MCF 10A (cell line): Measurements from ENCODE around the gene HNRNPH1. TPM values are rescaled to one million over a fixed set of nuclear protein-coding genes. Genes with fewer than 3 reads are reported as not detected.
"Not testable (repeated sequence)": the region's sequence is repeated elsewhere in the genome, so short reads cannot be mapped to it uniquely, and the experiment has no call there.

Source experiments
- BruUV-seq: library from RNA; stranded (reverse); fragments of 400-500 nt; replicated peaks from 2 replicates; lab custom pipeline; 2021; lab: Mats Ljungman, UMichigan
- CTCF ChIA-PET: fragments of 300-600 bp; sonication (Branson Sonifier 250); formaldehyde crosslinking; extraction: SDS; loops from one replicate; lab custom pipeline; 2021; ENCODE audit warnings: antibody characterized with exemption, inconsistent platforms; lab: Yijun Ruan, JAX
- POLR2A ChIA-PET: fragments of 300-600, 350-650 bp; sonication (Branson Sonifier 250); formaldehyde crosslinking; extraction: SDS; loops from one replicate; lab custom pipeline; 2020; ENCODE audit warnings: antibody characterized with exemption, inconsistent platforms; lab: Yijun Ruan, JAX
- DNase-seq: peaks from one replicate; pipeline ENCODE4 v3.0.0-alpha.2; 2018; ENCODE audit not compliant: unreplicated experiment
- H3K27ac Mint-ChIP-seq: one replicate; pipeline ENCODE4 v1.8.0; 2022; ENCODE audit warnings: mild to moderate bottlenecking, low read depth, mixed read lengths; ENCODE audit not compliant: unreplicated experiment
- H3K27me3 Mint-ChIP-seq: one replicate; pipeline ENCODE4 v1.8.0; 2022; ENCODE audit warnings: mixed read lengths; ENCODE audit not compliant: insufficient read depth, unreplicated experiment
- H3K36me3 Mint-ChIP-seq: one replicate; pipeline ENCODE4 v1.8.0; 2022; ENCODE audit warnings: mild to moderate bottlenecking, moderate library complexity, mixed read lengths; ENCODE audit not compliant: insufficient read depth, unreplicated experiment
- H3K4me1 Mint-ChIP-seq: one replicate; pipeline ENCODE4 v1.8.0; 2022; ENCODE audit warnings: mixed read lengths; ENCODE audit not compliant: insufficient read depth, unreplicated experiment
- H3K4me3 Mint-ChIP-seq: one replicate; pipeline ENCODE4 v1.8.0; 2022; ENCODE audit warnings: mild to moderate bottlenecking, moderate library complexity, mixed read lengths; ENCODE audit not compliant: unreplicated experiment
- H3K9me3 Mint-ChIP-seq: one replicate; pipeline ENCODE4 v1.8.0; 2022; ENCODE audit warnings: mixed read lengths; ENCODE audit not compliant: unreplicated experiment
- intact Hi-C: fragments of 100-400 bp; cut with micrococcal nuclease; formaldehyde crosslinking; loops from 2 replicates; pipeline ENCODE4 v1.14.1; 2022
- total RNA-seq: library from RNA; stranded (reverse); gene quantifications from 2 replicates; pipeline ENCODE4 v1.2.3, GENCODE V29; 2022
- TF ChIP-seq, protein P1 (sequence below): fragments of 200-600 bp; IDR thresholded peaks from one replicate; pipeline ENCODE4 v1.8.0; 2022; ENCODE audit warnings: antibody characterized with exemption, mild to moderate bottlenecking; ENCODE audit not compliant: unreplicated experiment

The HNRNPH1 gene
- total RNA-seq, 1 experiment from 2014 or later = 907 TPM

DNA sequence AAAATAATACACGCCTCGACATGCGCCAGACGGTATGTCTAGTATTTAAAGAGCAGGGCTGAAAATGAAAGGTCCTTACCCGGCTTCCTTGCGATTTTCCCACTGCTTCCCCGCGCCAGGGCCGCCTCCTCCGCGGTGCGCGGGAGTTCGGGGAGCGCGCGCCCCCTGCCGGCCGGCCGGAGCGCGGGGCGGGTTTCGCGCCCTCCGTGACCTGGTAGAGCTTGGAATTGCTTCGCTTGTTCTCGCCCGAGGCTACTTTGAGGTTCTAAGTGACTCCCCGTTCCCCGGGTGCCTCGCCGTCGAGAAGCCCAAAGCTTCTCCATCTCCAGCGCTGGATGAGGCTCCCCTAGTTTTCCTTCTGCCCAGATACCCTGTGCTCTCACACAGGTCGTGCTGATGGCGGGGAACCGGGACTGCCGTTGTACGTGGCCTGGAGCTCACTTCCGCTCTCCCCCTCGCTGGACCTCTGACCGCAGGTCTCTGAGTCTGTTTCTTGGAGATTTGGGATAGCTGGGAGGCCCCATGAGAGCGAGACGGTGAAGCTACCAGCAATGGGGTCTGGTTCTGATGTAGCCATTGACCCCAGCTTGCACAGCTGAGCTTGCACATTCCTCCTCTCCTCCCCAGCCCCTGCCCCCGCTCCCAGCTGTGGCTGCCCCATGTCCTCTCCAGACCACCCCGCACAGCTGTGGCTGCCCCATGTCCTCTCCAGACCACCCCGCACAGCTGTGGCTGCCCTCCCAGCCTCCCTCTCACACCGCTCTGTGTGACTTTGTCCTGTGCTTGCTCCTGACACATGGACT is 11.1 kb upstream of the HNRNPH1 start:
- H3K4me3 Mint-ChIP-seq, H3K9me3 Mint-ChIP-seq, intact Hi-C loops, CTCF ChIA-PET, BruUV-seq, H3K4me1 Mint-ChIP-seq, H3K27me3 Mint-ChIP-seq, H3K27ac Mint-ChIP-seq, DNase-seq: not testable (repeated sequence)
- peaks cover 17% of the 10 kb centered on the region for H3K36me3 Mint-ChIP-seq
- POLR2A ChIA-PET = interaction anchor here (2.2 to 4.3 kb wide), 2 partner anchors 11 to 15 kb away, joined by 18 to 40 read pairs; partner anchors contain the start of gene HNRNPH1

DNA sequence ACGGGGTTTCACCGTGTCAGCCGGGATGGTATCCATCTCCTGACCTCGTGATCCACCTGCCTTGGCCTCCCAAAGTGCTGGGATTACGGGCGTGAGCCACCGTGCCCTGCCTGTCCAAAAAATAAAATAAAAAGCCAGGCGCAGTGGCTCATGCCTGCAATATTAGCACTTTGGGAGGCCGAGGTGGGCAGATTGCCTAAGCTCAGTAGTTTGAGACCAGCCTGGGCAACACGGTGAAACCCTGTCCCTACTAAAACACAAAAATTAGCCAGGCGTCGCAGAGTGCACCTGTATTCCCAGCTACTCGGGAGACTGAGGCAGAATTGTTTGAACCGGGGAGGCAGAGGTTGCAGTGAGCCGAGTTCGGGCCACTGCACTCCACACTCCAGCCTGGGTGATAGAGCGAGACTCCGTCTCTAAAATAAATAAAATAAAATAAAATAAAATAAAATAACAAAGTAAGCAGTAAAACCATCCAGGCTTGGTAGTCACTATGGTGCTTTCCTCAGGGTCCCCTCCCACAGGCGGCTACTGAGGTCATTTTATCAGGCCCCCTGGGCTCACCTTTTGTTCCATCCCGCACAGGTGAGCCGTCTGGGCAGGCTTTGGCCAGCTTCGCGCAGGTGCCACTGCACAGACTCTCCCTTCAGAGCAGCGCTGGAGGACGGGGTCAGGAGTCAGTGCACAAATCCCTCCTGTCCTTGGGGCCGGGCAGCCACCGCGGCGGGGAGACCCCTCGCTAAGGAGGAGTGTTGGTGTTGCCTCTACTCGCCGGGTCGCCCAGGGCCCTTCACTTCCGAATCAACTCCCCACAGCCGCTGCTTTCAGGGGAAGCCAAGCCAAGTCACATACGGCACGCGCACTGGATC is 10.3 kb upstream of the HNRNPH1 start:
- intact Hi-C loops, DNase-seq, H3K27me3 Mint-ChIP-seq, H3K4me1 Mint-ChIP-seq, H3K27ac Mint-ChIP-seq, H3K9me3 Mint-ChIP-seq: not testable (repeated sequence)
- H3K4me3 Mint-ChIP-seq = peak overlapping the region; percentile 36
- peaks cover 17% of the 10 kb centered on the region for H3K36me3 Mint-ChIP-seq
- TSS peak; percentile 52 for BruUV-seq
- CTCF ChIA-PET = interaction anchor here (0.7 to 1.7 kb wide), 6 partner anchors 8 to 56 kb away, joined by 3 to 11 read pairs (median 4); partner anchors contain the start of gene HNRNPH1
- POLR2A ChIA-PET = interaction anchor here (0.6 to 4.3 kb wide), 4 partner anchors 10 to 1429 kb away, joined by 3 to 40 read pairs (median 11); partner anchors contain the start of genes HNRNPAB and HNRNPH1

DNA sequence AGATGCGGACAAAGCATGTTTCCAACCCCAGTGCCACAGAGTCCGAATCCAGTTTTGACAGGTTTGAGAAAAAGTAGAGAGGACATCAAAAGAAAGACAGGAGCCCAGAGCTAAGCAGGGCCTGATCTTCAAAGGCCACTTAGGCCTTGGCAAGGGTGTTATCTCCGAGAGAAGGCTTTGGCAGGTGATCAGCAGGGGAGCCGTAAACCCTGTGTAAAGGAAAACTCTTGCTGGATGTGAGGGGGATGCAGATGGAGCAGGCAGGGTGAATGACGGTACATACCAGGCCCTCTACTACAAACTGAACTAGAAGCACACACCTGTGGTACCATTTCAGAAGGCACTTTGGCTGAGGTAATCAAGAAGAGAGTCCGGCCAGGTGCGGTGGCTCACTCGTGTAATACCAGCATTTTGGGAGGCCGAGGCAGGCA is 1.4 kb upstream of the HNRNPH1 start:
- no TSS peak for BruUV-seq
- TF ChIP-seq, protein P1, sequence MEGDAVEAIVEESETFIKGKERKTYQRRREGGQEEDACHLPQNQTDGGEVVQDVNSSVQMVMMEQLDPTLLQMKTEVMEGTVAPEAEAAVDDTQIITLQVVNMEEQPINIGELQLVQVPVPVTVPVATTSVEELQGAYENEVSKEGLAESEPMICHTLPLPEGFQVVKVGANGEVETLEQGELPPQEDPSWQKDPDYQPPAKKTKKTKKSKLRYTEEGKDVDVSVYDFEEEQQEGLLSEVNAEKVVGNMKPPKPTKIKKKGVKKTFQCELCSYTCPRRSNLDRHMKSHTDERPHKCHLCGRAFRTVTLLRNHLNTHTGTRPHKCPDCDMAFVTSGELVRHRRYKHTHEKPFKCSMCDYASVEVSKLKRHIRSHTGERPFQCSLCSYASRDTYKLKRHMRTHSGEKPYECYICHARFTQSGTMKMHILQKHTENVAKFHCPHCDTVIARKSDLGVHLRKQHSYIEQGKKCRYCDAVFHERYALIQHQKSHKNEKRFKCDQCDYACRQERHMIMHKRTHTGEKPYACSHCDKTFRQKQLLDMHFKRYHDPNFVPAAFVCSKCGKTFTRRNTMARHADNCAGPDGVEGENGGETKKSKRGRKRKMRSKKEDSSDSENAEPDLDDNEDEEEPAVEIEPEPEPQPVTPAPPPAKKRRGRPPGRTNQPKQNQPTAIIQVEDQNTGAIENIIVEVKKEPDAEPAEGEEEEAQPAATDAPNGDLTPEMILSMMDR = no peak
- H3K36me3 Mint-ChIP-seq = peaks cover 50% of the 10 kb centered on the region
- H3K27ac Mint-ChIP-seq = peak overlapping the region; percentile 99
- H3K4me3 Mint-ChIP-seq = peak overlapping the region; percentile 98
- H3K4me1 Mint-ChIP-seq = peaks cover 37% of the 10 kb centered on the region
- no peaks in the 10 kb centered on the region for H3K27me3 Mint-ChIP-seq
- no peak for DNase-seq
- POLR2A ChIA-PET = interaction anchor here (0.7 to 7.4 kb wide), 12 partner anchors 7 to 195 kb away, joined by 3 to 197 read pairs (median 30); partner anchors contain the start of genes CANX, CBY3, MAML1 and SQSTM1
- CTCF ChIA-PET = interaction anchor here (0.7 to 2.0 kb wide), 3 partner anchors 8 to 11 kb away, joined by 3 to 11 read pairs (median 3); no protein-coding TSS in a partner anchor
- H3K9me3 Mint-ChIP-seq = no peaks in the 10 kb centered on the region
- intact Hi-C loops = loop anchor here (10.0 kb wide), 1 partner anchor 450 kb away; the partner anchor contains the start of gene RNF130

DNA sequence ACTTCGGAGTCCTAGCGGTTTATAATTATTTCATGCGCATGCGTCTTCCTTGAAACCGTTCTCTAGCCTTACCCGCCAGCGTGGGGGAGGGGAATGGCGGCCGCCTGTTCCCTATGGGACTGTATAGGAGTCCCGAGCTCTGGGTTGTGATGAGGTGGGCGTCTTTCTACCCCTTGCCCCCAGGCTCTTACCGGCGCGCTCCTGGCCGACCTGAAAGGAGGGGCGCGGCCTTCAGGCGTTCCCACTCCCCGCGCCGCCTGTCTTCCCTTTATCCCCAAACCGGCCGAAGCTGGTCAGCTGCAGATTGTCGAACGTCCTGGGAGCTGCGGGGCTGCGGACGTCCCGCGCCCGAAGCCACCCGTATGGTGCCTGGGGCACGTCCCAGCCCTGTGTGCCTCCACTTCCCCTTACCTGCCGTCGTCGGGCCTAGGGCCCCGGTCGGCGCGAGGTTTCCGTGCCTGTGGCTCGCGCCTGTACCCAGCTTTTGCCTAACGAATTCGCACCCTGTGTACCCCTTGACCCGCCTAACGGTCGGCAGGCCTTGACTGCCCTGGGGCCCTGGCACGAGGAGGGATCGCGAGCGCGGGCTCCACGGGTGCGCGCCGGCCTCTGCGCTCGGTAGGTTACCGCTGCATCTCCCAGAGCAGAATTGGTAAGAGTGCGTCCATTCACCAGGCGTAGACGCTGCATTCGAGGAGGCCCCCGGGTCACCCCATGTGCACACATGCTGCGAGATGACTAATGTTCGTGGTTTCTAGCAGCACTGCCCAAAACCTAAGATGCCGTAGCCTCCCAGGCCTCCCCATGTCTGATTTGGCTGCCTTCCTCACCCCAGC is 653 bp upstream of the HNRNPH1 start:
- Mint-ChIP-seq H3K4me1 (peaks cover 42% of the 10 kb centered on the region), H3K27me3 (no peaks in the 10 kb centered on the region), H3K4me3 (peak overlapping the region; percentile 98), H3K9me3 (no peaks in the 10 kb centered on the region), H3K36me3 (peaks cover 57% of the 10 kb centered on the region), H3K27ac (peak overlapping the region; percentile 99)
- CTCF ChIA-PET = interaction anchor here (0.6 to 2.0 kb wide), 11 partner anchors 9 to 606 kb away, joined by 3 to 11 read pairs (median 3); no protein-coding TSS in a partner anchor
- POLR2A ChIA-PET = interaction anchor here (0.6 to 7.4 kb wide), 46 partner anchors 8 to 1420 kb away, joined by 3 to 197 read pairs (median 5); partner anchors contain the start of genes CANX, CBY3, HNRNPAB and MAML1
- BruUV-seq = TSS peak; percentile 76
- intact Hi-C loops = loop anchor here (10.0 kb wide), 1 partner anchor 451 kb away; the partner anchor contains the start of gene RNF130
- TF ChIP-seq, protein P1 = no peak
- DNase-seq = peak; percentile 93
